HepG2 (cell line): ENCODE data around the gene PSPH. TPM values are rescaled to one million over a fixed set of nuclear protein-coding genes. Genes with fewer than 3 reads are reported as not detected.

ENCODE experiments used
- AGO1 ChIP-seq: fragments of 200-400 bp; formaldehyde crosslinking; IDR thresholded peaks from 2 replicates; pipeline ENCODE4 v1.6.1; 2017; ENCODE audit warnings: mild to moderate bottlenecking, low read depth, low read length, moderate library complexity; ENCODE audit not compliant: poor library complexity, severe bottlenecking
- CENPT ChIP-seq: sonication (generic); formaldehyde crosslinking; IDR thresholded peaks from 2 replicates; pipeline ENCODE4 v1.8.0; 2022; ENCODE audit warnings: low read depth, mild to moderate bottlenecking, moderate library complexity, missing genetic modification reagents
- GLMP ChIP-seq: sonication (generic); formaldehyde crosslinking; IDR thresholded peaks from 2 replicates; pipeline ENCODE4 v1.9.0; 2021; ENCODE audit warnings: missing genetic modification reagents, mild to moderate bottlenecking, borderline replicate concordance
- HDAC2 ChIP-seq: sonication (generic); formaldehyde crosslinking; IDR thresholded peaks from 2 replicates; pipeline ENCODE4 v1.4.0; 2020; ENCODE audit warnings: missing genetic modification reagents
- HOXA7 ChIP-seq: sonication (generic); formaldehyde crosslinking; IDR thresholded peaks from 2 replicates; pipeline ENCODE4 v1.8.1; 2022; ENCODE audit warnings: mild to moderate bottlenecking, missing genetic modification reagents, moderate library complexity
- JUN ChIP-seq: sonication (generic); formaldehyde crosslinking; IDR thresholded peaks from 2 replicates; pipeline ENCODE4 v1.4.0; 2020; ENCODE audit warnings: mild to moderate bottlenecking, missing genetic modification reagents
- KDM5B ChIP-seq: sonication (generic); formaldehyde crosslinking; IDR thresholded peaks from 2 replicates; pipeline ENCODE4 v1.4.0; 2020; ENCODE audit warnings: missing genetic modification reagents, mild to moderate bottlenecking, borderline replicate concordance
- MIXL1 ChIP-seq: IDR thresholded peaks from 2 replicates; pipeline ENCODE4 v1.6.1; 2016
- MXI1 ChIP-seq: IDR thresholded peaks from 3 replicates; pipeline ENCODE4 v1.6.1; 2012; ENCODE audit warnings: low read depth, low read length, inconsistent platforms, borderline replicate concordance
- POGK ChIP-seq: sonication (generic); formaldehyde crosslinking; conservative IDR thresholded peaks from 2 replicates; pipeline ENCODE4 v1.8.0; 2022; ENCODE audit warnings: mild to moderate bottlenecking, moderate library complexity, missing genetic modification reagents
- PRMT3 ChIP-seq: sonication (generic); formaldehyde crosslinking; IDR thresholded peaks from 2 replicates; pipeline ENCODE4 v1.8.1; 2022; ENCODE audit warnings: low read depth, mild to moderate bottlenecking, moderate library complexity, missing genetic modification reagents, borderline replicate concordance
- RFX5 ChIP-seq: IDR thresholded peaks from 2 replicates; pipeline ENCODE4 v1.6.1; 2011; ENCODE audit warnings: low read depth, low read length, improper control_type of control experiment
- SKIL ChIP-seq: sonication (generic); formaldehyde crosslinking; IDR thresholded peaks from 2 replicates; pipeline ENCODE4 v1.8.0; 2022; ENCODE audit warnings: missing genetic modification reagents, mild to moderate bottlenecking, moderate library complexity, borderline replicate concordance
- SMAD9 ChIP-seq: sonication (generic); formaldehyde crosslinking; IDR thresholded peaks from 2 replicates; pipeline ENCODE4 v1.5.1; 2020; ENCODE audit warnings: mild to moderate bottlenecking, missing genetic modification reagents
- ZBTB20 ChIP-seq: sonication (generic); formaldehyde crosslinking; IDR thresholded peaks from 2 replicates; pipeline ENCODE4 v1.8.1; 2023; ENCODE audit warnings: missing genetic modification reagents, low read depth, mild to moderate bottlenecking, borderline replicate concordance
- ZFP82 ChIP-seq: sonication (generic); formaldehyde crosslinking; IDR thresholded peaks from 2 replicates; pipeline ENCODE4 v1.5.1; 2020; ENCODE audit warnings: mild to moderate bottlenecking, missing genetic modification reagents, borderline replicate concordance
- ZNF263 ChIP-seq: sonication (generic); formaldehyde crosslinking; IDR thresholded peaks from 2 replicates; pipeline ENCODE4 v1.4.0; 2020; ENCODE audit warnings: missing genetic modification reagents
- ZNF282 ChIP-seq: fragments of 450-650 bp; IDR thresholded peaks from 2 replicates; pipeline ENCODE4 v1.6.1; 2018; ENCODE audit not compliant: partially characterized antibody
- ZNF451 ChIP-seq: sonication (generic); formaldehyde crosslinking; IDR thresholded peaks from 2 replicates; pipeline ENCODE4 v1.5.0; 2020; ENCODE audit warnings: mild to moderate bottlenecking, missing genetic modification reagents
- ZNF484 ChIP-seq: sonication (generic); formaldehyde crosslinking; IDR thresholded peaks from 2 replicates; pipeline ENCODE4 v1.5.1; 2020; ENCODE audit warnings: mild to moderate bottlenecking, low read depth, missing genetic modification reagents, borderline replicate concordance
- ZNF501 ChIP-seq: sonication (generic); formaldehyde crosslinking; IDR thresholded peaks from 2 replicates; pipeline ENCODE4 v1.5.1; 2020; ENCODE audit warnings: mild to moderate bottlenecking, moderate library complexity, missing genetic modification reagents
- ZNF607 ChIP-seq: sonication (generic); formaldehyde crosslinking; IDR thresholded peaks from 2 replicates; pipeline ENCODE4 v1.5.1; 2020; ENCODE audit warnings: missing genetic modification reagents, mild to moderate bottlenecking, borderline replicate concordance
- polyA plus RNA-seq, 8 experiments: library from polyadenylated mRNA; depleted of rRNA in 3 of 8; stranded (reverse) in 7 of 8; unstranded in 1 of 8; fragments of >200 nt; fragmentation: Illumina TruSeq in 4 of 8; extraction: Trizol in 4 of 8; gene quantifications; 2 replicates each; pipeline versions ENCODE4 v1.2.1 to v1.2.3, GENCODE V29; 2011 to 2016; ENCODE audit warnings: low read depth in 4 of 8, missing spikeins in 1 of 8, mixed read lengths in 1 of 8; ENCODE audit not compliant: insufficient read depth in 1 of 8
- total RNA-seq, 5 experiments: library from RNA; depleted of rRNA; stranded (reverse); fragments of >200 nt; fragmentation: Illumina TruSeq; extraction: Trizol; gene quantifications; 2 replicates each; pipeline ENCODE4 v1.2.3, GENCODE V29; 2016; ENCODE audit warnings: low read depth in 1 of 5
- TF ChIP-seq, protein P1 (sequence below): sonication (generic); formaldehyde crosslinking; IDR thresholded peaks from 2 replicates; pipeline ENCODE4 v1.4.0; 2020; ENCODE audit warnings: mild to moderate bottlenecking, missing genetic modification reagents

Gene PSPH
- total and polyA plus RNA-seq, 2 of the 13 experiments (the other 11 are each of a cell fraction or from before 2014, with no cell fraction given), result 85.5 to 124 TPM

DNA sequence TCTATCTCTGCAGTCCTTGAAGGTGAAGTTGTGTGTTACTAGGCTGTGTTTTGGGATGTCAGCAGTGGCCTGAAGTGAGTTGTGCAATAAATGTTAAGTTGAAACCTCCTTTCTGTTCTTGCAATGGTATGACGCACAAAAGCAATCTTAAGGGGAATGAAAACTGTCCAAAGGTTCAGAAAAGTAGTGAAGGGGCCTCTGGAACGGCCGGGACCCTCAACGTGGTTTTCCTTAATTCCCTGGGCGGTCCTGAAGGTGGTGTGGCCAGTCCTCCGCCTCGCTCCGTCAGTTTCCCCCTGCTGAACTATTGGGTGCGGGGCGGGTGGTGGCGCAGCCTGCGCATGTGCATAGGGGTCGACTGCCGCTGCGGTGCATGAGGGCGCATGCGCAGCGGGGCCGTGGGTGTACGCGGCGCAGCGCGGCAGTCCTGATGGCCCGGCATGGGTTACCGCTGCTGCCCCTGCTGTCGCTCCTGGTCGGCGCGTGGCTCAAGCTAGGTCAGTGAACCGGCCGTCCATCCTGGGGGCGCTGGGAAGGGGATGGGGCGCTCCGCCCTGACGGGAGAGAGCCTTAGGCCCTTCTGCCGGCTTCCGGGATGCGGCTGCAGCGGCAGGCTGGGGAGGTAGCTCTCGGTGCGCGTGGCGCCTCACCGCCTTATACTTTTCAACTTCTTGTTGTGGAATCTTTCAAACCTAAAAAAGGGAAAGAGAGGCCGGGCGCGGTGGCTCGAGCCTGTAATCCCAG is 12.8 kb upstream of the PSPH start, which contains the start of gene SUMF2 (continued):
- TF ChIP-seq ZNF501 (CRISPR knock-in tag) (peak; percentile 78), RFX5 (no peak), ZNF451 (CRISPR knock-in tag) (no peak), PRMT3 (CRISPR knock-in tag) (peak; percentile 51; the same call in 1 of the 2 replicates), AGO1 (peak; percentile 96), POGK (CRISPR knock-in tag) (peak; percentile 92), SMAD9 (CRISPR knock-in tag) (no peak), GLMP (CRISPR knock-in tag) (no peak), CENPT (CRISPR knock-in tag) (peak; percentile 80; the same call in 1 of the 2 replicates), ZBTB20 (CRISPR knock-in tag) (peak; percentile 65; the same call in 1 of the 2 replicates), ZNF484 (no peak), HDAC2 (CRISPR knock-in tag) (peak; percentile 59), KDM5B (CRISPR knock-in tag) (peak; percentile 89), ZNF282 (no peak), MIXL1 (CRISPR knock-in tag) (no peak; the same call in 1 of the 2 replicates), SKIL (no peak), JUN (CRISPR knock-in tag) (no peak), MXI1 (peak; percentile 86; the same call in 2 of the 3 replicates), ZNF263 (CRISPR knock-in tag) (peak; percentile 70), ZNF607 (CRISPR knock-in tag) (no peak), ZFP82 (CRISPR knock-in tag) (peak; percentile 61; the same call in 1 of the 2 replicates), HOXA7 (no peak)
- TF ChIP-seq, protein P1, sequence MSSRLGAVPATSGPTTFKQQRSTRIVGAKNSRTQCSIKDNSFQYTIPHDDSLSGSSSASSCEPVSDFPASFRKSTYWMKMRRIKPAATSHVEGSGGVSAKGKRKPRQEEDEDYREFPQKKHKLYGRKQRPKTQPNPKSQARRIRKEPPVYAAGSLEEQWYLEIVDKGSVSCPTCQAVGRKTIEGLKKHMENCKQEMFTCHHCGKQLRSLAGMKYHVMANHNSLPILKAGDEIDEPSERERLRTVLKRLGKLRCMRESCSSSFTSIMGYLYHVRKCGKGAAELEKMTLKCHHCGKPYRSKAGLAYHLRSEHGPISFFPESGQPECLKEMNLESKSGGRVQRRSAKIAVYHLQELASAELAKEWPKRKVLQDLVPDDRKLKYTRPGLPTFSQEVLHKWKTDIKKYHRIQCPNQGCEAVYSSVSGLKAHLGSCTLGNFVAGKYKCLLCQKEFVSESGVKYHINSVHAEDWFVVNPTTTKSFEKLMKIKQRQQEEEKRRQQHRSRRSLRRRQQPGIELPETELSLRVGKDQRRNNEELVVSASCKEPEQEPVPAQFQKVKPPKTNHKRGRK (CRISPR knock-in tag), result no peak
